GM19372 (cell line): ENCODE data around the gene MYO18A.
"Not testable (repeated sequence)": the region's sequence is repeated elsewhere in the genome, so short reads cannot be mapped to it uniquely, and the experiment has no call there.

Experiments
- ATAC-seq: cut with Tn5 transposase; IDR thresholded peaks from one replicate; pipeline ENCODE4 v1.9.1; 2021; ENCODE audit warnings: mild to moderate bottlenecking, low read depth, moderate library complexity; ENCODE audit not compliant: unreplicated experiment

The MYO18A gene

DNA sequence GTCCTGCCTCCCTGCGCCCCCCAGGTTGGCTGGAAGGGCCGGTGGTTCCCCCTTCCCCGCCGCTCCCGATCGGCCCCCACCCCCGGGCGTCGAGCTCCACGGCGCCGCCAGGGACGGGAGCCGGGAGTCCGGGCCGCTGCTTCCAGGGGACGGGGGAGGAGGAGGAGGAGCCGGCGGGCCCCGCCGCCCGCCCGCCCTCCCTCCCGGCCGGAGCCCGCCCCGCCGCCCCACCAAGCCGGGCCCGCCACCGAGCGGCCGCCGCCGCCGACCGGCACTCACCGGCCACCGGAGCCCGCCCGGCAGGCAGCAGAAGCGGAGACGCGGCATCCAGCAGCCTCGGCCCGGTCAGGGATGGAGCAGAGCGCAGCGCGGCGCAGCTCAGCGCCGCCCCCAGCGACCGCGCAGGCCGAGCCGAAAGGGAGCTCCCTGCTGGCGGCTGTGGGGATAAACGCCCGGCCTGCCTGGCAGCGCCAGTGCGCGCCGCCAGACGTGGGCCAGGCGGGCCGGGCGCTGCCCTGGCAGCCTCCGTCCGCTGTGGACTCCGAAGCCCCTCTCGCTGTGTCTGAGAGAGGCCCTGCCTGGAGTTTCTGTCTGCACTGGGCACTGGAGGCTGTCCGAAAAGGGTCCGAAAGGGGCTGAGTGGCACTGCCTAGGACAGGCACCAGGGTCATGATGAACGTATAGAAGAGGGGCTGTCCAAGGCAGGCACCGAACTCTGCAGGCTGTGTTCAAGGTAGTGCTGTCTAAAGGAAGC, at the start of gene MYO18A:
TSS of gene MYO18A (minus strand) at position 365 of the 754 bp plus-strand sequence. CDS start 13,458 bp downstream, outside the sequence.
- peak; percentile 71 for ATAC-seq

- ATAC-seq = no peak
Measured at GRCh38 chr17:29225396-29225795, 45.2 kb upstream of the MYO18A start.

- ATAC-seq = not testable (repeated sequence)
Measured at GRCh38 chr17:29221338-29221737, 41.1 kb upstream of the MYO18A start.

GRCh38 chr17:29219378-29220047, 39.3 kb upstream of the MYO18A start:
- peak; percentile 56 for ATAC-seq

- ATAC-seq = no peak
Measured at GRCh38 chr17:29216856-29217255, 36.7 kb upstream of the MYO18A start.

- no peak for ATAC-seq
Measured at GRCh38 chr17:29216181-29216580, 36.0 kb upstream of the MYO18A start.

DNA sequence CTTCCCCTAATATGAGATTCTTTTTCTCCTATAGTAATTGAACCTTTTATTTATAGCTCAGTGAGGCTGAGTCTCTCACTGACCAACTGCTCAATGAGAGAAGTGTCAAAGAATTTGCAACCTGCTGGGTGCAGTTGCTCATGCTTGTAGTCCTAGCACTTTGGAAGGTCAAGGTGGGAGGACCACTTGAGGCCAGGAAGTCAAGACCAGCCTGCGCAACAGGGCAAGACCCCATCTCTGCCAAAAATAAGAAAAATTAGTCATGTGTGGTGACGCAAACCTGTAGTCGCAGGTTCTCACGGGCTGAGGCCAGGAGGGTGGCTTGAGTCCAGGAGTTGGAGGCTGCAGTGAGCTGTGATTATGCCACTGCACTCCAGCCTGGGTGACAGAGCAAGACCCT, 35.5 kb upstream of the MYO18A start:
- no peak for ATAC-seq

DNA sequence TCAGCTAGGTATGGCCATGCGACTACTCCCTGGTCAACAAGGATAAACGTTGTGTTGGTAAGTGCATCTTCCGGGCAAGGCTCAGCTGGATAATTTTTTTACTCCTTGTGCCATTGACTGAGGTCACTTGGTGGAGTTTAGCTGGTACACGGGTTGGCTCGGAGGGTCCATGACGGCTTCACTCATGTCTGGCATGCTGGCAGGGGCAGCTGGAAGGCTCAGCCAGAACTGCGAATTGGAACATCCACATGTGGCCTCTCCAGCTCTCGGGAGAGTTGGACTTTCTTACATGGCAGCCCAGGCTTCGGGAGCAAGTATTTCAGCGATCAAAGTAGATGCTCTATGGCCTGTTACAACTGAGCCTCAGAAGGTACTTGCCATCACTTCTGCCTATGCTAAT, 35.0 kb upstream of the MYO18A start:
- ATAC-seq = no peak

GRCh38 chr17:29214215-29215146, 34.3 kb upstream of the MYO18A start:
- ATAC-seq = no peak

GRCh38 chr17:29212681-29213121, 32.5 kb upstream of the MYO18A start:
- no peak for ATAC-seq

DNA sequence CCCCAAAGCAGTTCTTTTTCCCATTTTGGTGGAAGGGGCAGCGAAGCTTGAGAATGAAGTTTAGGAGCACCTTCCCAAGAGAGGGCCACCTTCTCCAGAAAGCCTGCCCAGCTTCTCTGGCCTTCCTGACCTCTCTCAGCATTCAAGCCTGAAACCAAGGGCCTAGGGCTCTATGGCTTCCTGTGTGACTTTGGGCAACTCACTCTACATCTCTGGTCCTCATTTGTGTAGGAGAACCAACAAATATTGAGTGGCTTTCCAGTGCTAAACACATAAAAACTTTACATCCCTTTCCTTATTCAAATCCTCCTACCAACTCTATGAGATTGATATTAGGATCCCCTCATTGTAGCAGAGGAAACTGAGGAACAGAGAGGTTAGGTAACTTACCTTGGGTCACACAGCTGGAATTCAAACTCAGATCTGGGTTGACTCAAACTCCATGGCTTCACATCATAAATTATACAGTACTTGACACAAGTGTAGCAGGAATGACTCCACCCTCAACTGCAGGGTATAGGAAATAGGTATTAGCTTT, 32.0 kb upstream of the MYO18A start:
- ATAC-seq = no peak

- no peak for ATAC-seq
Measured at GRCh38 chr17:29210879-29211278, 30.7 kb upstream of the MYO18A start.

DNA sequence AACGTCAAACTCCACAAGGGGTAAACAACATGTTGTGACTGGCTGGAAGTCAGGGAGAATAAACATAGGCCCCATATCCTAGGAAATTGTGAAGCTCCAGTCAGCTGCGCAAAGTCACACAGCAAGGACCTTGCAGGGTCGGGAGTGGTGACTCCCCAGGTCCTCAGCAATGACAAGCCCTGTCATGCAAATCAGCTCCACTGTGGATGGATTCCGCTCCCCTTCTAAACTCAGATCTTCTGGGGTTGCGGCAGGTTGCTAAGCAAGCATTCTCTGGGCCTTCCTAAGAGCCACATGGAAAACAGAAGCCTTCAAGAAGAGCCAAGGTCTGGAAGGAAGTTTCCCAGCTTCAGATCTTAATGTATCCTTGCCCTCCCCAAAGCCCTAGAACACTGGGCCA, 28.9 kb upstream of the MYO18A start:
- ATAC-seq = no peak

DNA sequence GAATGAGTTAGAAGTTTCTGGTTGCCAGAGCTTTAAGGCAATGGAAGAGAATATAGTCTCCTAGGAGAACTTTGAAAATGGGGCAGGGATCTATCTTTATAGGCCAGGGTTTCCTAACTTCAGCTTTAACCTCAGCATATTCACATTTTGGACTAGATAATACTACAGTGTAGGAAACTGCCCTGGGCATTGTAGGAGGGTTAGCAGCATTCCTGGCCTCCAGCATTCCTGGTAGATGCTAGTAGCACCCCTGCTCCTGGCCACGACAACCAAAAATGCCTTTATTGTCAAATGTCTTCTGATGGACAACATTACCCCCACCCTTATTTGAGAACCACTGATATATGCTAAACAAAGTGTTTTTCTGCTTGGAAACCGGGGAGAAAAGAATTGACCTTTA, 27.8 kb upstream of the MYO18A start:
- ATAC-seq = no peak

DNA sequence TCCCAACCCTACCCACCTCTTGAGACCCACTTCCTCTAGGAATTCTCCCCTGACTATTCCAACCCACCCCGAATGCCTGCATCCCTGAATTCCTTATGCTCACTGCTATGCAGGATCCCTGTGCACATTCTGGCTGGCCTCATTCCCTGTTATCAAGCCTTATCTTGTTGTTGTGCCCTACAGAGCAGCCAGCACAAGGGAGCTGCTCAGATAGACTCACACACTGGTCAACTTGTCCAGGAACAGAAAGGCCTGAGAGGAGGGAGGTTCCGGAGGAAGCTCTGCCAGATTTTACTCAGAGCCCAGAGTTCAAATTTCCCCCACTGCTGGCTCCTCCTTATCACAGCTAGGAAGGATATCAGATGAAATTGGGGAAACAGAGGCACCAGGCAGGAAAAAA, 24.8 kb upstream of the MYO18A start:
- ATAC-seq = no peak

GRCh38 chr17:29204068-29204804, 24.0 kb upstream of the MYO18A start:
- ATAC-seq = not testable (repeated sequence)

DNA sequence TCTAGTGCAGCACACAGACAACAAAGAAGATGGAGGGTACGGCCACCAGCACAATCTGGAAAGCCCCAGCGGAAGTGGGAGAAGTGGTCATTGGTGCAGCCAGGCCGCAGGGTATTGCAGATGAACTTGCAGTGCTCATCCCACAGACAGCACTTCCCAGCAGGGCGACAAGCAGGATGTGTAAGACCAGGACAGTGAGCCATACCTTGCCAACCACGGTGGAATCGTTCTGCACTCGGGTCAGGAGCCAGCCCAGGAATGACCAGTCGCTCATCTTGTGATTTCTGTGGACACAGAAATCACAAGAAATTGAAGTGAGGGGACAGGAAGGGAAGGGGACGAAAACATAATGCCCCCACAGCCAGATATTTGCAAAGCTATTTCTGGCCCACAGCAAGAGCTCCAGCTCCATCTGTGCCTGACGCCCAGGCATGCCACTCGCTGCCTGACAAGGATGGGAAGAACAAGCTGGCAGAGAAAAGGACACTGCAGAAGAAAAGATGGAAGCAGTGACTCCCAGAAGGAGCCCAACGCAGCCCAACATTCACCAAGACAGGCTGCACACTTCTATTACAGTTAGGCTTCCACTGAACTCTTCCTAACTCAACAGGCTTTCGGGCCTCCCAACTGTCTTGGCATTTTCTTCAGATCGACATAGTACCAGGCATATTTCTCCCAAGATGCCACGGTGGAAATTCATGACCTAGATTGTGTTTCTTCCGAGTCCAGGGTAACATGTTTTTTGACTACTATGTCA, 17.5 kb upstream of the MYO18A start:
- ATAC-seq = no peak

GRCh38 chr17:29196769-29197515, 16.7 kb upstream of the MYO18A start:
- no peak for ATAC-seq
